Cortex of kidney (tissue), 1 donor: ENCODE measurements around the gene NBDY.

Experiments
- DNase-seq: peaks from one replicate; lab custom pipeline; 2025; lab: John Stamatoyannopoulos, UW

The NBDY gene

DNA sequence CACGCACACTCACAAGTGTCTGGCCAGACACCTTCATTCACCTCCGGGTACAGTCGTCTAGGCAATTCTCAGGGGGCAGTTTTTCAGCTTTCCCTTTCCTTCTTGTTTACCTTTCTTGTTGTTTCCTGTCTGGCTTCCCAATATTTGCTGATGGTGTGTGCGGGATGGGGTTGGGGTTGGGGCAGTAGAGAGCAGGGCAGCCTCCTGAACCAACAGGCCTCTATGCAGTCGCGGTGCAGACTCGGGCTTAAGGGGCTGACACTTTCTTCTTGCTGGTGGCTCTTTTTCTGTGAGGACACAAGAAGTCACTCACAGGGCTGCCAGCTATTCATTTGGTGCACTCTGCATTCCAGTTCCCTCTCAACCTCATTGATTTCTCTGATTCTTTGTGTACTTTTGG lies 56.4 kb downstream of the NBDY start:
- DNase-seq = no peak

DNA sequence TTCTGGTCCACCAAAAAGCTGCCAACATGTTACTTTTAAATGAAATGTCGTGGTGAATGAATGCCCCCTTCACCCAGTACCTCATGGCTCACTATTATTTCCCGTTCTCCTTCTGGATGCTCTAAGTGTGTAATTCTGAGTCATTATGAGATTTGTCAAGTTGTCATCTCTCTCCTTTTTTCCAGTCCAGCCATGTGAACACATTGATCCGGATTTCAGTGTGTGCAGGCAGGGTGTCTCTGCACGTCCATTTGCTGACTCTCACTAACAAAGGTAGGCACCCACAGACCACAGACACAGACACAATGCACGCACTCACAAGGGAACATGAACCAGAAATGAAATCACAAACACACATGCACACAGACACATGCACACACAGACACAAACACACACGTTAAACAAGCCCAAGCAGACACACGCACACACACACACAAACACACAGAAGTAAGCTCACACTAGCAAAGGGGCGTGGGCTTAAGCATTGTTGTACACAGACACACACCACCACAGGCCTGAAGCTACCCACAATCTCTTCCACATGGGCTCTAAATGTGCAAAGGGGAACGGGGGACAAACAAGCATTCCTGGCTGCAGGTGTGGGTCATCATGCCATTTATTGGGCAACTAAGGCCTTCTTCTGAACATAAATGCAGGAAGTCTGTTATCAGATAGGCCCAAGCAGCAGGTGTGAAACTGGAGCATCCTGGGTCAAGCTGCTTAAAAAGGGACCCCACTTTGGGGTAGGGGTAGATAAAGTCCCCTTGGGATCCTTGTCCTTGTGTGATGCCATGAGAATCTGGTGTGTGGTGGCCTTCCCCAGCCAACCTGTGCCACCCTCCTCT lies 58.1 kb downstream of the NBDY start:
- no peak for DNase-seq

GRCh38 chrX:56787734-56788152 lies 58.7 kb downstream of the NBDY start:
- DNase-seq = no peak

GRCh38 chrX:56788229-56788628 lies 59.2 kb downstream of the NBDY start:
- no peak for DNase-seq

DNA sequence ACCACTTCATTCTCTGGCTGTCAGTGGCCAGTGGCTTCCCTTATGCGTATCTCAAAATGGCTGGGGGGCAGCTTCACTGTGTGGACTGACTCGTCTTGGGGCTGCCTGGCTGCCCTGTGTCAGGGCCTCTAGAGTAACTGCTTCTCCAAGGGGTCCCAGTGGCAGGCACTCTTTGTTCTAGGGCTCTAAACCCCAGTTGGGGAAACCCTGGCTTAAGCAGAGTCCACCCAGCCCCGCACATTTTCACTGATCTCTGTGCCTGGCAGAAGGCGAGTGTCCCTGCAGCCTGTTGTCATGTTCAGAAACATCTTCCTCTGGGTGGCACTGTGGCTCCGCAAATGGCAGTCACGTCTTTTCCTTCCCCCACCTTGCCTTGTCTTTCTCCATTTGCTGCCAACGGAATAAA lies 59.7 kb downstream of the NBDY start:
- no peak for DNase-seq

- DNase-seq = no peak
These were observed 60.6 kb downstream of the NBDY start for GRCh38 chrX:56789518-56790070.

GRCh38 chrX:56790778-56791177 lies 61.7 kb downstream of the NBDY start:
- no peak for DNase-seq

GRCh38 chrX:56791456-56791855 lies 62.4 kb downstream of the NBDY start:
- no peak for DNase-seq

- DNase-seq = peak; percentile 2
These were observed 63.4 kb downstream of the NBDY start for GRCh38 chrX:56792270-56793111.

DNA sequence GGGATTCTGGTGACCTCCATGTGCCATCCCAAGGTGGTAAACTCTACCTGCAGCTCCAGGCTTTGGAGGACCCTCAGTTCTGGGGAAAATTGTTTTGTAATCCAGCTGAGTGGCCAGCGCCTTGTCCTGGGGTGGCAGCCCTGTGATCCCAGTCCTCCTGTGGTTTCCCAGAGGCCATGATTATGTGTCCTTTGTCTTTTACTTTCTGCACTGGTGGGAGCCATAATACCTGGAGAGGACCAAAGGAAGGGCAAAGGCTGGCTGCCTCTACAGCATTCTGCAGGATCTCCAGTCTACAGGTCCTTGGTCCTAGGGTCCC lies 64.0 kb downstream of the NBDY start:
- no peak for DNase-seq

DNA sequence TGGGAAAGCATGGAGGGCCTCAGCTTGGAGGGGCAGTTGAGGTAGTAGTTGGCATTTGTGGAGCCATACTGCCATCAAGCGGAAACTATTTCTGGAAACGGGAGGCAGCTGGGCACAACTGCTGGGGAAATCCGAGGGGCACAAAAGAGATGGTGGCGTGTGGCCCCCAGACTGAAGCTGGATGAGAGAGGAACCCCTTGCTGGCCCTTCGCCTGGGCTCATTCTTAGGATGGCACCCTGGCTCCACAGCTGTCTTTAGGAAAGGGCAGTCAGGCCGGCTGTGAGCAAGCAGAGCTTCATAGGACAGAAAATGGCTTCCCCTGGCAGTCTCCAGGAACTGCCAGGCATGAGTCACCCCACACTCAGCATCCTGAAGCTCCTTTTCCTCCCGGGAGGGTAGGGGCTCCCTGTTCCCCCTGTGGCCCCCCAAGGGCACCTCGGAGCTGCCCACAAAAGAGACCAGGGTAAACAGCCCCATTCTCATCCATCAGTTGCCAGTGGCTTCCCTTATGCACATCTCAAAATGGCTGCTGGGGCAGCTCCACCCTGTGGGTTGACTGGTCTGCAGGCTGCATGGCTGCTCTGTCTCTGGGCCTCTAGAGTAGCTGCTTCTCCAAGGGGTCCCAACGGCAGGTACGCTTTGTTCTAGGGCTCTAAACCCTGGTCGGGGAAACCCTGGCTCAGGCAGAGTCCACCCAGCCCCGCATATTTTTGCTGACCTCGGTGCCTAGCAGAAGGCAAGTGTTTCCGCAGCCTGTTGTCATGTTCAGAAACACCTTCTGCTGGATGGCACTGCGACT lies 64.7 kb downstream of the NBDY start:
- DNase-seq = no peak

DNA sequence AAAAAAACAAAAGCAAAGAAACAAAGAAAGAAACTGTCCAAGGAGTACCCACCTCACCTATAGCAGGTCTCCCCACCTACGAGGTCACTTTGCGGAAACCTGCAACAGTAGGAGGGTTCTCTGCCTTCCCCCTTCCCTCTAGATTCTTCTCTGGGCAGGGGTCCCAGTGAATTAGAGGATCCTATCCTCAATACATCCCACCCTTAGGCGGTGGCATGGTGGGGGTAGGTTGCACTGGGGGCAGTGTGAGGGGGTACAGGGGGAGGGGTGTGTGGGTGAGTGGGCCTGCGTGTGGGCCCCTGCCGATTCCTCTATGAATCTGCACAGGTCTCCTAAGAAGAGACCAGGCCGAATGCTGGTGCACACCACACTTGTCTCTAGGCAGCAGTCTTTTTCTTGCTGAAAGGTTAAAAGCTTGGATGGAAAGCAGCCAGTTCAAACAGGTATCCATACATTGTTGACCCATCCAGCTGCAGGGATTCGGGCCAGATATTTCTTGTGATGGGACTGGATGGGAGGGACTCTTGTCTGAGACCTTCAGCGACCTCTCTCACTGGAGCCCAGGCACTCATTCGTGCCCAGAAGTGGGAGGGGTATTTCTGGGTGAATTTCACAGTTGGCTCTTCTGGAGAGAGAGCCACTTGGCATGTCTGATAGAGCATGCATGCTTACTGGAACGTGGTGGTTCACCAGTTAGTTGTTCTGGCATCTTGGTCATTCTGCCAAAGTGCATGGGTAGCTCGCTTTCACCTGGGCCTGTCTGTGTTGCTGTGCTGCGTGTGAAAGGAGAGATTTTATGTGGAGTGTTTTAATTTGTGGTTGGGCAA lies 65.6 kb downstream of the NBDY start:
- no peak for DNase-seq

- no peak for DNase-seq
These were observed 66.3 kb downstream of the NBDY start for GRCh38 chrX:56795309-56795868.

DNA sequence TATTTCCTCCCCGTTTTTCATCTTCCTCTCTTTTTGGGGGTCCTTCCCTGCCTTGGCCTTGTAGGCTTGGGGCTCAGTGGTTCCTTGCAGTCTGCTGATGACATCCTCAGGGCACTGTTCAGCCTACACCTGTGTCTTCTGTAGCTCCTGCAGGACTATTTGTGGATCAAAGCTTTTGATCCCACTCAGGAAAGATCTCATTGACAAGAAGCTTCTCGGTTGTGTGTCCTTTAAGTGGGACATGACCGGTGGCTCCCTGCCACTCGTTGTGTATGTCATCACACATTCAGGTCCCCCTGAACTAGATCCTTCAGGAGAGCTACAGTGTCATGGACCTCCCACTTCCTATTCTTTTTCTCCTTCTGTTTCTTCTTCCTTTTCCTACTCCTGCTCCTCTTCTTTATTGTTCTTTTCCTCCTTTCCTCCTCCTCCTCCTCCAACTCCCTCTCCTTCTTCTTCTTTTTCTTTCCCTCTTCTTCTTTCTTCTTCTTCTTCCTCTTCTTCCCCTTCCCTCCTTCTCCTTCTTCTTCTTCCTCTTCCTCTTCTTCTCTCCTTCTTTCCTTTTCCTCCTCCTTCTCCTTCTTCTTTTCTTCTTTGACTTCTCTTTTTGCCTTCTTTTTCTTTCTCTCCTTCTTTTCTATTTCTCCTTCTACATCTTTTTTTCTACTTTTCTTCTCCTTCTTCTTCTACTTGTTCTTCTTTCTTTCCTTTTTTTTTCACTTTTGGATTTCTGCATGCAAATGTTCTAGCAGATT lies 67.8 kb downstream of the NBDY start:
- no peak for DNase-seq

- no peak for DNase-seq
These were observed 68.7 kb downstream of the NBDY start for GRCh38 chrX:56797574-56798338.

DNA sequence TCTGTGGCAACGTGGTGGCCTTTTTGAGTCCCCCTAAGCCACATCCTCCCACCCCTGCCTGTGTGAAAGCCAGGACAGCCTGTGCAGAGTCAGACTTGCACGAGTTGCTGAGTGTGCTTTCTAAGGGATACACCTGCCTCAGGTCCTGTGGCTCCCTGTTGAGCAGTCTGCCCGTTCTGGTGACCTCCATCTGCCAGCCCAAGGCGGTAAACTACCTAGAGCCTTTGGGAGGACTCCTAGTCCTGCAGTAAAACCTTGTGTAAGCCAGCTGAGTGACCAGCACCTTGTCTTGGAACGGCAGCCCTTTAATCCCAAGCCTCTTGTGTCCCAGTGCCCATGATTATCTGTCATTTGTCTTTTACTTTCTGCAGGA lies 69.3 kb downstream of the NBDY start:
- no peak for DNase-seq

- DNase-seq = no peak
These were observed 70.1 kb downstream of the NBDY start for GRCh38 chrX:56798866-56799758.

DNA sequence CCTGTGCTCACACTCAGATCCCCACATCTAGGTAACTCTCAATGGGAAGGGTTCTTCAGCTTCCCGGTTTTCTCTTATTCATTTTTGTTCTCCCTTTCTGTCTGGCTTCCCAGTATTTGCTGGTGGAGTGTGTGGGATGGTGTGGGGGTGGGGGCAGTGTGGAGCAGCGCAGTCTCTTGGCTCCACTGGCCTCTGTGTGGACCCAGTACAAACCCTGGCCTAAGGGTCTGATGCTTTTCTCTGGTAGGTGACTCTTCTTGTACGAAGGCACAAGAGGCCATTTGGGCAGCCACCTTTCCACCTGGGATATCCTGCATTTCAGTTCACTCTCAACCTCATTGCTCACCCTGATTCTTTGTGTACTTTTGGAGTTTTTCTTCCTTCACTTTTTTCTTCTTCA lies 71.3 kb downstream of the NBDY start:
- DNase-seq = no peak
